Prostate gland (tissue), 2 donors: ENCODE data around the gene SMARCD1.

Source experiments
- POLR2A ChIP-seq: fragments of 450-650 bp; IDR thresholded peaks from one replicate; pipeline ENCODE4 v1.6.1; 2016; ENCODE audit warnings: antibody characterized with exemption, mild to moderate bottlenecking
- POLR2AphosphoS5 ChIP-seq: sonication (generic); formaldehyde crosslinking; IDR thresholded peaks from one replicate; pipeline ENCODE4 v1.6.1; 2017; ENCODE audit warnings: antibody characterized with exemption
- TF ChIP-seq, protein P1 (sequence below), 4 experiments: fragments of 200-600 bp in 2 of 4; fragments of 450-650 bp in 2 of 4; sonication (generic) in 2 of 4; IDR thresholded peaks; 1 replicate in 3 of 4; 2 replicates in 1 of 4; pipeline ENCODE4 v1.5.1; 2016 to 2019; ENCODE audit warnings: antibody characterized with exemption in 4 of 4, mild to moderate bottlenecking in 2 of 4, moderate library complexity in 2 of 4

- TF ChIP-seq POLR2A (no peak), POLR2AphosphoS5 (no peak)
- TF ChIP-seq, protein P1, sequence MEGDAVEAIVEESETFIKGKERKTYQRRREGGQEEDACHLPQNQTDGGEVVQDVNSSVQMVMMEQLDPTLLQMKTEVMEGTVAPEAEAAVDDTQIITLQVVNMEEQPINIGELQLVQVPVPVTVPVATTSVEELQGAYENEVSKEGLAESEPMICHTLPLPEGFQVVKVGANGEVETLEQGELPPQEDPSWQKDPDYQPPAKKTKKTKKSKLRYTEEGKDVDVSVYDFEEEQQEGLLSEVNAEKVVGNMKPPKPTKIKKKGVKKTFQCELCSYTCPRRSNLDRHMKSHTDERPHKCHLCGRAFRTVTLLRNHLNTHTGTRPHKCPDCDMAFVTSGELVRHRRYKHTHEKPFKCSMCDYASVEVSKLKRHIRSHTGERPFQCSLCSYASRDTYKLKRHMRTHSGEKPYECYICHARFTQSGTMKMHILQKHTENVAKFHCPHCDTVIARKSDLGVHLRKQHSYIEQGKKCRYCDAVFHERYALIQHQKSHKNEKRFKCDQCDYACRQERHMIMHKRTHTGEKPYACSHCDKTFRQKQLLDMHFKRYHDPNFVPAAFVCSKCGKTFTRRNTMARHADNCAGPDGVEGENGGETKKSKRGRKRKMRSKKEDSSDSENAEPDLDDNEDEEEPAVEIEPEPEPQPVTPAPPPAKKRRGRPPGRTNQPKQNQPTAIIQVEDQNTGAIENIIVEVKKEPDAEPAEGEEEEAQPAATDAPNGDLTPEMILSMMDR (IDR thresholded peaks at IDR 0.05), result no peak
These were observed 11.4 kb upstream of the SMARCD1 start for GRCh38 chr12:50073712-50074111.
